ENCODE data around the gene DHRS2. TPM values are rescaled to one million over a fixed set of nuclear protein-coding genes. Genes with fewer than 3 reads are reported as not detected.

The DHRS2 gene
- total and polyA plus RNA-seq, 2 of the 13 experiments (the other 11 are each of a cell fraction or from before 2014, with no cell fraction given): 1,621 to 3,021 TPM

GRCh38 chr14:23670481-23670880, 34.3 kb downstream of the DHRS2 start:
- DNase-seq (ENCODE audit: low spot score): no peak
- H3K27me3 ChIP-seq (ENCODE audit: control insufficient read depth in 1 of 2, insufficient read depth in 2 of 2, low read length in 2 of 2): no peaks in the 10 kb centered on the region; a peak in 2 of 5 replicates
- in situ Hi-C loops (cut with HindIII; ENCODE audit: extremely low pct_ligation_motif_present, low pct_unique_long_range_greater_than_20kb): no loop called here
- no peak overlapping the region for H3K4me2 ChIP-seq (ENCODE audit: low read depth, low read length)
- peaks cover 18% of the 10 kb centered on the region for H3K4me1 ChIP-seq (ENCODE audit: insufficient read depth, low read length)
- no peaks in the 10 kb centered on the region for H4K20me1 ChIP-seq (ENCODE audit: insufficient read depth, low read length)
- BruUV-seq (replicated peaks): no TSS peak
- H3K4me3 ChIP-seq (replicated peaks in 1 of 3; ENCODE audit: insufficient read depth in 1 of 3, low read depth in 2 of 3, low read length in 3 of 3): no peak overlapping the region
- CTCF ChIA-PET (ENCODE audit: low intra/inter-chr PET ratio, low total read pairs): no interaction called here
- FAIRE-seq: no peak
- no peak overlapping the region for H3K27ac ChIP-seq (ENCODE audit: extremely low read length, insufficient read depth, low read length)
- H2AFZ ChIP-seq (ENCODE audit: low read length): peak overlapping the region; percentile 4
- no peaks in the 10 kb centered on the region for H3K9me3 ChIP-seq (ENCODE audit: low read length)
- no peak for TF ChIP-seq HOMEZ (CRISPR knock-in tag; IDR thresholded peaks at IDR 0.05; ENCODE audit: low read depth)
- TF ChIP-seq MYNN (CRISPR knock-in tag; IDR thresholded peaks at IDR 0.05; ENCODE audit: low read depth): no peak
- peak; percentile 94 for TF ChIP-seq TP53 (CRISPR knock-in tag; conservative IDR thresholded peaks at IDR 0.05)
- ATAC-seq: no peak
- WGBS (ENCODE audit: low lambda C conversion rate): 74% methylated on average over 3 of the region's 3 CpGs
- POLR2A ChIA-PET: no interaction called here
- H3K79me2 ChIP-seq (ENCODE audit: insufficient read depth, low read length): no peaks in the 10 kb centered on the region
- H3K9ac ChIP-seq (ENCODE audit: insufficient read depth, low read depth, low read length): no peak overlapping the region
- no peaks in the 10 kb centered on the region for H3K36me3 ChIP-seq (replicated peaks in 1 of 2; ENCODE audit: control insufficient read depth in 1 of 2, insufficient read depth in 2 of 2, low read length in 2 of 2)
- intact Hi-C loops (cut with micrococcal nuclease; ENCODE audit: unreplicated experiment): no loop called here

GRCh38 chr14:23672200-23672599, 36.0 kb downstream of the DHRS2 start:
- H3K4me3 ChIP-seq (replicated peaks in 1 of 3; ENCODE audit: insufficient read depth in 1 of 3, low read depth in 2 of 3, low read length in 3 of 3): no peak overlapping the region

More at GRCh38 chr14:23672200-23672599, 36.0 kb downstream of the DHRS2 start:
- no TSS peak for BruUV-seq (replicated peaks)
- no peak overlapping the region for H3K27ac ChIP-seq (ENCODE audit: extremely low read length, insufficient read depth, low read length)
- TF ChIP-seq ZNF432 (CRISPR knock-in tag; IDR thresholded peaks at IDR 0.05; ENCODE audit: borderline replicate concordance) (no peak), ATF7 (IDR thresholded peaks at IDR 0.05) (peak; percentile 69), ATF7 (CRISPR knock-in tag; IDR thresholded peaks at IDR 0.05) (no peak), ZNF670 (CRISPR knock-in tag; IDR thresholded peaks at IDR 0.05; ENCODE audit: borderline replicate concordance) (peak; percentile 59; the same call in 1 of the 2 replicates), TCF7 (IDR thresholded peaks at IDR 0.05; ENCODE audit: low read depth) (no peak), CEBPB (IDR thresholded peaks at IDR 0.05; ENCODE audit: borderline replicate concordance, low read depth, low read length) (peak; percentile 68; the same call in 1 of the 2 replicates), MED13 (CRISPR knock-in tag; IDR thresholded peaks at IDR 0.05) (no peak)
- no peak overlapping the region for H2AFZ ChIP-seq (ENCODE audit: low read length)
- intact Hi-C loops (cut with micrococcal nuclease; ENCODE audit: unreplicated experiment): no loop called here
- DNase-seq (ENCODE audit: low spot score): no peak
- FAIRE-seq: no peak
- H4K20me1 ChIP-seq (ENCODE audit: insufficient read depth, low read length): no peaks in the 10 kb centered on the region
- H3K4me1 ChIP-seq (ENCODE audit: insufficient read depth, low read length): peaks cover 12% of the 10 kb centered on the region
- 51% methylated on average over 1 of the region's 1 CpG for WGBS (ENCODE audit: low lambda C conversion rate)
- no peaks in the 10 kb centered on the region for H3K9me3 ChIP-seq (ENCODE audit: low read length)
- no peak overlapping the region for H3K9ac ChIP-seq (ENCODE audit: insufficient read depth, low read depth, low read length)
- no peaks in the 10 kb centered on the region; a peak in 2 of 5 replicates for H3K27me3 ChIP-seq (ENCODE audit: control insufficient read depth in 1 of 2, insufficient read depth in 2 of 2, low read length in 2 of 2)
- H3K36me3 ChIP-seq (replicated peaks in 1 of 2; ENCODE audit: control insufficient read depth in 1 of 2, insufficient read depth in 2 of 2, low read length in 2 of 2): no peaks in the 10 kb centered on the region
- CTCF ChIA-PET (ENCODE audit: low intra/inter-chr PET ratio, low total read pairs): no interaction called here
- H3K4me2 ChIP-seq (ENCODE audit: low read depth, low read length): no peak overlapping the region
- ATAC-seq: no peak
- in situ Hi-C loops (cut with HindIII; ENCODE audit: extremely low pct_ligation_motif_present, low pct_unique_long_range_greater_than_20kb): no loop called here
- H3K79me2 ChIP-seq (ENCODE audit: insufficient read depth, low read length): no peaks in the 10 kb centered on the region
- POLR2A ChIA-PET: no interaction called here

Data from HepG2 (cell line).